Panc1 (cell line): Measurements from ENCODE around the gene SLX9. TPM values are rescaled to one million over a fixed set of nuclear protein-coding genes. Genes with fewer than 3 reads are reported as not detected.
"Not testable (repeated sequence)": the region's sequence is repeated elsewhere in the genome, so short reads cannot be mapped to it uniquely, and the experiment has no call there.

Experiments
- ATAC-seq: fragments of 200-7000 bp; cut with Tn5 transposase; 2 replicates; pipeline ENCODE4 v1.9.1; 2020; ENCODE audit warnings: mild to moderate bottlenecking, moderate library complexity
- BruUV-seq: library from RNA; stranded (reverse); fragments of 400-500 nt; replicated peaks from 2 replicates; lab custom pipeline; 2021; lab: Mats Ljungman, UMichigan
- CTCF ChIA-PET: fragments of 300-600 bp; sonication (Branson Sonifier 250); formaldehyde crosslinking; loops from one replicate; lab custom pipeline; 2022; ENCODE audit warnings: antibody characterized with exemption; lab: Charles Lee
- POLR2A ChIA-PET: fragments of 300-600 bp; sonication (Branson Sonifier 250); formaldehyde crosslinking; loops from one replicate; lab custom pipeline; 2022; ENCODE audit warnings: antibody characterized with exemption; lab: Charles Lee
- DNase-seq: peaks from one replicate; pipeline ENCODE4 v3.0.0-alpha.2; 2010; ENCODE audit warnings: low read depth, low spot score
- H3K27ac ChIP-seq: 2 replicates; pipeline ENCODE4 v1.5.1; 2011; ENCODE audit warnings: mild to moderate bottlenecking, low read length, inconsistent platforms
- H3K27me3 ChIP-seq: fragments of 200-500 bp; sonication (Bioruptor generic); 2 replicates; pipeline ENCODE4 v1.6.0; 2014; ENCODE audit warnings: low read length, inconsistent platforms; ENCODE audit not compliant: control insufficient read depth, insufficient read depth
- H3K36me3 ChIP-seq: fragments of 200-500 bp; sonication (Bioruptor generic); 2 replicates; pipeline ENCODE4 v1.5.1; 2014; ENCODE audit warnings: inconsistent platforms, mild to moderate bottlenecking, low read length, moderate library complexity; ENCODE audit not compliant: control insufficient read depth, insufficient read depth
- H3K4me1 ChIP-seq: 2 replicates; pipeline ENCODE4 v1.5.1; 2011; ENCODE audit warnings: inconsistent platforms, mild to moderate bottlenecking, low read length, moderate library complexity; ENCODE audit not compliant: control insufficient read depth, insufficient read depth
- H3K4me3 ChIP-seq, 2 experiments: 2 replicates each; pipeline ENCODE4 v1.5.1; 2011 to 2012; ENCODE audit warnings: low read depth in 2 of 2, low read length in 2 of 2, mild to moderate bottlenecking in 2 of 2, inconsistent platforms in 1 of 2, moderate library complexity in 1 of 2
- H3K9me3 ChIP-seq: fragments of 200-500 bp; sonication (Bioruptor generic); 2 replicates; pipeline ENCODE4 v1.5.1; 2014; ENCODE audit warnings: low read depth, mild to moderate bottlenecking, inconsistent platforms, low read length, moderate library complexity; ENCODE audit not compliant: control insufficient read depth, insufficient read depth
- POLR2AphosphoS5 ChIP-seq: IDR thresholded peaks from 2 replicates; pipeline ENCODE4 v1.6.1; 2012; ENCODE audit warnings: mild to moderate bottlenecking, low read depth, low read length, moderate library complexity
- REST ChIP-seq, 2 experiments: IDR thresholded peaks; 2 replicates each; pipeline ENCODE4 v1.6.1; 2011 to 2012; ENCODE audit warnings: low read depth in 2 of 2, control low read depth in 1 of 2, low read length in 1 of 2, mild to moderate bottlenecking in 1 of 2, moderate library complexity in 1 of 2; ENCODE audit not compliant: insufficient read depth in 1 of 2
- SIN3A ChIP-seq: IDR thresholded peaks from 2 replicates; pipeline ENCODE4 v1.6.1; 2012; ENCODE audit warnings: low read depth, mild to moderate bottlenecking, low read length, moderate library complexity, borderline replicate concordance; ENCODE audit not compliant: insufficient read depth
- TCF7L2 ChIP-seq: IDR thresholded peaks from 2 replicates; pipeline ENCODE4 v1.6.1; 2011; ENCODE audit warnings: mild to moderate bottlenecking, low read depth, low read length, inconsistent platforms
- in situ Hi-C: cut with HindIII; loops from 2 replicates; pipeline ENCODE4 v1.10.0; 2016; ENCODE audit warnings: low sequenced_read_pairs, low pct_unique_long_range_greater_than_20kb
- intact Hi-C: fragments of 100-400 bp; cut with micrococcal nuclease; formaldehyde crosslinking; loops from one replicate; pipeline ENCODE4 v1.10.0; 2022; ENCODE audit not compliant: unreplicated experiment
- total RNA-seq: library from RNA; stranded (reverse); gene quantifications from one replicate; pipeline ENCODE4 v1.2.1, GENCODE V29; 2021; ENCODE audit not compliant: unreplicated experiment
- TF ChIP-seq, protein P1 (sequence below): fragments of 450-650 bp; IDR thresholded peaks from 2 replicates; pipeline ENCODE4 v1.5.1; 2017; ENCODE audit warnings: mild to moderate bottlenecking

The SLX9 gene
- total RNA-seq, 1 experiment from 2014 or later: 50.9 TPM

DNA sequence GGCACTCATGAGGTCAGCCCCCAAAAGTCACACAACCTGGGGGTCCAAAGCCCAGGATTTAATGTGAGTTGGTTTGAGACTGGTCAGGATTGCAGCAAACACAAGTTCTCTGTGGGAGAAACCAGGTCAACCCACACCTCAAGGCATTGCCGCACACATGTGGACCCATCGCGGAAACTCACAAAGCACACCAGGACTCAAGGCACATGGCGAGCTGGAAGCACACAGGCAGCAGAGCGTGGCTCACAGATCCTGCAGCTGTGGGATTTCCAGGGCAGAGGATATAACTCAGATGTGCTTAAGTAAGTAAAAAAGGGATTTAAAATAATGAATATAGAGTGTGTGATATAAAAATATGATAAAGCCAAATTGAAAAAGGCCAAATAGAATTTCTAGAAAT lies 82.9 kb downstream of the SLX9 start:
- H3K27me3 ChIP-seq: no peaks in the 10 kb centered on the region

DNA sequence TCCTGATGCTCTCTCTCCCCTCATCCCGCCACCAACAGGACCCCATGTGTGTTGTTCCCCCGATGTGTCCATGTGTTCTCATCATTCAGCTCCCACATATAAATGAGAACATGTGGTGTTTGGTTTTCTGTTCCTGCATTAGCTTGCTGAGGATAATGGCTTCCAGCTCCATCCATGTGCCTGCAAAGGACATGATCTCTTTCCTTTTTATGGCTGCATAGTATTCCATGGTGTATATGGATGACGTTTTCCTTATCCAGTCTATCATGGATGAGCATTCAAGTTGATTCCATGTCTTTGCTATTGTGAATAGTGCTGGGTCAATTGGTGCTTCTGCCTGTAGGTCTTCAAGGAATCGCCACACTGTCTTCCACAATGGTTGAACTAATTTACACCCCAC lies 84.7 kb downstream of the SLX9 start:
- intact Hi-C loops, CTCF ChIA-PET: not testable (repeated sequence)

More for the DNA sequence above, 82.9 kb downstream of the SLX9 start:
- in situ Hi-C loops: no loop called here
- ChIA-PET CTCF (no interaction called here), POLR2A (interaction anchor here (0.6 kb wide), 1 partner anchor 9 kb away, joined by 16 read pairs; no protein-coding TSS in a partner anchor)
- Histone ChIP-seq H3K4me3 (no peak overlapping the region), H3K4me1 (no peaks in the 10 kb centered on the region), H3K27ac (no peak overlapping the region), H3K9me3 (no peaks in the 10 kb centered on the region), H3K36me3 (no peaks in the 10 kb centered on the region)
- intact Hi-C loops: no loop called here
- no peak for DNase-seq
- TF ChIP-seq SIN3A (no peak), REST (IDR thresholded peaks at IDR 0.05; ENCODE audit: insufficient read depth in 1 of 2, low read depth in 2 of 2, low read length in 1 of 2) (no peak), TCF7L2 (no peak), POLR2AphosphoS5 (no peak)
- TF ChIP-seq, protein P1, sequence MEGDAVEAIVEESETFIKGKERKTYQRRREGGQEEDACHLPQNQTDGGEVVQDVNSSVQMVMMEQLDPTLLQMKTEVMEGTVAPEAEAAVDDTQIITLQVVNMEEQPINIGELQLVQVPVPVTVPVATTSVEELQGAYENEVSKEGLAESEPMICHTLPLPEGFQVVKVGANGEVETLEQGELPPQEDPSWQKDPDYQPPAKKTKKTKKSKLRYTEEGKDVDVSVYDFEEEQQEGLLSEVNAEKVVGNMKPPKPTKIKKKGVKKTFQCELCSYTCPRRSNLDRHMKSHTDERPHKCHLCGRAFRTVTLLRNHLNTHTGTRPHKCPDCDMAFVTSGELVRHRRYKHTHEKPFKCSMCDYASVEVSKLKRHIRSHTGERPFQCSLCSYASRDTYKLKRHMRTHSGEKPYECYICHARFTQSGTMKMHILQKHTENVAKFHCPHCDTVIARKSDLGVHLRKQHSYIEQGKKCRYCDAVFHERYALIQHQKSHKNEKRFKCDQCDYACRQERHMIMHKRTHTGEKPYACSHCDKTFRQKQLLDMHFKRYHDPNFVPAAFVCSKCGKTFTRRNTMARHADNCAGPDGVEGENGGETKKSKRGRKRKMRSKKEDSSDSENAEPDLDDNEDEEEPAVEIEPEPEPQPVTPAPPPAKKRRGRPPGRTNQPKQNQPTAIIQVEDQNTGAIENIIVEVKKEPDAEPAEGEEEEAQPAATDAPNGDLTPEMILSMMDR: no peak
- ATAC-seq: no peak
- no TSS peak for BruUV-seq

DNA sequence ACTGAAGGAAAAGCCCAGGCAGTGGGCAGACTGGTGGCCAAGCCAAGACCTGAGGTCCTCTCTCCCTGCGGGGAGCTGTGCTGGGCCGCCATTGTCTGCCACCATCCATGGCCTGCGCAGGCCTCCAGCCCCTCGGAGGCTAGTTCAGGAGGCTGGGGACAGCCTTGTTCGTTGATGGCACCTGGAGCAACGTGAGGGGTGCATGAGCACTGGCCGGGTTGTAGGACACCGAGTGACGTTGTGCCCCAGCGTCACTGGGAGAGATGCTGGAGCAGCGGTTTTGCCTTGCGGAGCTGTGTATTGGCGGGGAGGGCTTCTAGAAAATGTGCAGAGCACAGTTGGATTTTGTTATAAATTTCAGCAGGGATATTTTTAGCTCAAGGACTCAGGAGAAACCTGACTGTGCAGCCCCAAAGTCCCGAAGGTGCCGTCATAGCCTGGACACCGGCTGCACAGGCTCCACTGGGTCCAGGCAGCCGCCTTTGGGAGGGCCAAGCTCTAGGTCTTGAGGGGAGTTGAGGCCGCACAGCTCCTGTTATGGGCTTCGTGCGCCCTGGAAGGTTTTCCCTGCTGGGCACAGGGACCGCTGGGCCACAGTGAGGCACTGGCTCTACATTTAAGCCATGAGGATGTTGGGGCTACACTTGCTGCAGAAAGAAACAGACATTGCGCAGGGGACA lies 86.4 kb downstream of the SLX9 start:
- ATAC-seq (no peak), DNase-seq (no peak)
- no TSS peak for BruUV-seq
- no peaks in the 10 kb centered on the region for H3K9me3 ChIP-seq
- H3K27ac ChIP-seq: no peak overlapping the region
- in situ Hi-C loops: no loop called here
- H3K4me3 ChIP-seq: no peak overlapping the region
- no peaks in the 10 kb centered on the region for H3K27me3 ChIP-seq
- ChIA-PET POLR2A (no interaction called here), CTCF (no interaction called here)
- H3K4me1 ChIP-seq: no peaks in the 10 kb centered on the region
- H3K36me3 ChIP-seq: no peaks in the 10 kb centered on the region
- intact Hi-C loops: no loop called here
- TF ChIP-seq, protein P1: no peak
- no peak for TF ChIP-seq SIN3A
- TF ChIP-seq TCF7L2: no peak
- TF ChIP-seq REST (IDR thresholded peaks at IDR 0.05; ENCODE audit: insufficient read depth in 1 of 2, low read depth in 2 of 2, low read length in 1 of 2): no peak
- TF ChIP-seq POLR2AphosphoS5: no peak

More for the DNA sequence above, 84.7 kb downstream of the SLX9 start:
- H3K36me3 ChIP-seq, H3K27me3 ChIP-seq, BruUV-seq, DNase-seq, H3K4me3 ChIP-seq, ATAC-seq, H3K27ac ChIP-seq, H3K4me1 ChIP-seq, in situ Hi-C loops, H3K9me3 ChIP-seq, POLR2A ChIA-PET: not testable (repeated sequence)
